Activated CD4-positive, alpha-beta memory T cell treated with anti-CD3 and anti-CD28 coated beads, Interleukin-2, amount 10 ng/mL, durations not matched to agents 7 days and 5 days (primary cell): Measurements from ENCODE around the gene SCYGR7. TPM values are rescaled to one million over a fixed set of nuclear protein-coding genes. Genes with fewer than 3 reads are reported as not detected.
"Not testable (repeated sequence)": the region's sequence is repeated elsewhere in the genome, so short reads cannot be mapped to it uniquely, and the experiment has no call there.

ENCODE experiments used
- CTCF ChIA-PET: fragments of 350-600 bp; sonication (Branson Sonifier 250); formaldehyde crosslinking; loops from one replicate; lab custom pipeline; 2021; ENCODE audit warnings: antibody characterized with exemption, inconsistent platforms; lab: Charles Lee
- POLR2A ChIA-PET: fragments of 350-600 bp; sonication (Branson Sonifier 250); formaldehyde crosslinking; loops from one replicate; lab custom pipeline; 2021; ENCODE audit warnings: antibody characterized with exemption; lab: Charles Lee
- DNase-seq: peaks from one replicate; pipeline ENCODE4 v3.0.0-alpha.2; 2020
- H3K27ac Mint-ChIP-seq: one replicate; pipeline ENCODE4 v1.8.0; 2021; ENCODE audit warnings: mild to moderate bottlenecking, mixed read lengths
- H3K27me3 Mint-ChIP-seq: one replicate; pipeline ENCODE4 v1.8.0; 2021; ENCODE audit warnings: mixed read lengths
- H3K36me3 Mint-ChIP-seq: one replicate; pipeline ENCODE4 v1.8.0; 2021; ENCODE audit warnings: low read depth, mixed read lengths
- H3K4me1 Mint-ChIP-seq: one replicate; pipeline ENCODE4 v1.8.0; 2021; ENCODE audit warnings: mixed read lengths
- H3K4me3 Mint-ChIP-seq: one replicate; pipeline ENCODE4 v1.8.0; 2021; ENCODE audit warnings: mild to moderate bottlenecking, mixed read lengths
- H3K9me3 Mint-ChIP-seq: one replicate; pipeline ENCODE4 v1.8.0; 2021; ENCODE audit warnings: mixed read lengths
- total RNA-seq, 2 experiments: library from RNA; stranded (reverse); gene quantifications; one replicate each; pipeline ENCODE4 v1.2.3, GENCODE V29; 2021

SCYGR7 gene
- total RNA-seq, 2 experiments from 2014 or later: not detected

DNA sequence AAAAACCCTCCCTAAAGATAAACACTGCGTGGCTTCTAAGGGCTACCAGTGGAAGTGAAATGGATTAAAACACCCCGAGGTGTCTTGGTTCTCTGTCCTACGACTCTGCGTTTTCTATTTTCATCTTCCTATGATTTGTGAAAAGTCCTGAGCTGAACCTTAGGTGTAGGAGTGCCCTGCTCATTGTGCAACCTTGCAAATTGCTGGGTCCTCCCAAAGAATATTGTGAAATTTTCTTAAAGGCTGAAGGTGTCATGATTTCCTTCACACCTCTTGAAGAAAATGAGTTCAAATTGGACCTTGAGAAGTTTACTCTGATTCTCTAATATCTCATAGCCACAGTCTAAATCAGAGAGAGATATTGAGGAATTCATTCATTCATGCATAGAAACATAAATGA is 8.5 kb upstream of the SCYGR7 start:
- CTCF ChIA-PET: no interaction called here
- Mint-ChIP-seq H3K36me3 (no peaks in the 10 kb centered on the region), H3K4me3 (no peak overlapping the region), H3K27ac (no peak overlapping the region), H3K9me3 (no peaks in the 10 kb centered on the region), H3K27me3 (peaks cover 11% of the 10 kb centered on the region), H3K4me1 (no peaks in the 10 kb centered on the region)
- POLR2A ChIA-PET: no interaction called here
- DNase-seq: no peak

GRCh38 chr2:227720680-227721079 is 7.5 kb upstream of the SCYGR7 start:
- Mint-ChIP-seq H3K4me1 (no peaks in the 10 kb centered on the region), H3K27ac (no peak overlapping the region), H3K36me3 (no peaks in the 10 kb centered on the region), H3K4me3 (no peak overlapping the region), H3K27me3 (peaks cover 11% of the 10 kb centered on the region), H3K9me3 (no peaks in the 10 kb centered on the region)
- no peak for DNase-seq
- CTCF ChIA-PET: no interaction called here
- POLR2A ChIA-PET: no interaction called here

DNA sequence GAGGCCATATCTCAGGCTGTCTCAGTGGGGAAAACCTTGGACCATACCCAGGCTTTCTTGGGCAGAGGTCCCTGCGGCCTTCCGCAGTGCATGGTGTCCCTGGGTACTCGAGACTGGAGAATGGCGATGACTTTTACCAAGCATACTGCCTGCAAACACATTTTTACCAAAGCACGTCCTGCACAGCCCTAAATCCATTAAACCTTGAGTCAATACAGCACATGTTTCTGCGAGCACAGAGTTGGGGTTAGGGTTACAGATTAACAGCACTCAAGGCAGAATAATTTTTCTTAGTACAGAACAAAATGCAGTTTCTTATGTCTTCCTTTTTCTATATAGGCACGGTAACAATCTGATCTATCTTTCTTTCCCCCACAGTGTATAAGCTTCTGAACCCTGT is 5.3 kb upstream of the SCYGR7 start:
- H3K27me3 Mint-ChIP-seq, H3K36me3 Mint-ChIP-seq, H3K9me3 Mint-ChIP-seq, H3K4me1 Mint-ChIP-seq, CTCF ChIA-PET, POLR2A ChIA-PET, H3K27ac Mint-ChIP-seq, DNase-seq, H3K4me3 Mint-ChIP-seq: not testable (repeated sequence)

- ChIA-PET CTCF (no interaction called here), POLR2A (no interaction called here)
- H3K27ac Mint-ChIP-seq: no peak within 1 kb of the TSS
- H3K27me3 Mint-ChIP-seq: peaks cover 2% of the 10 kb centered on the region
- H3K9me3 Mint-ChIP-seq: no peaks in the 10 kb centered on the region
- no peak for DNase-seq
- no peaks in the 10 kb centered on the region for H3K36me3 Mint-ChIP-seq
- no peak within 1 kb of the TSS for H3K4me3 Mint-ChIP-seq
- H3K4me1 Mint-ChIP-seq: no peaks in the 10 kb centered on the region
Measured at GRCh38 chr2:227724394-227725039, 3.6 kb upstream of the SCYGR7 start, which contains the start of gene SCYGR6. Gene SCYGR6, minus strand, starts transcription at chr2:227724757. Its CDS starts 0 bp downstream, at chr2:227724757.

DNA sequence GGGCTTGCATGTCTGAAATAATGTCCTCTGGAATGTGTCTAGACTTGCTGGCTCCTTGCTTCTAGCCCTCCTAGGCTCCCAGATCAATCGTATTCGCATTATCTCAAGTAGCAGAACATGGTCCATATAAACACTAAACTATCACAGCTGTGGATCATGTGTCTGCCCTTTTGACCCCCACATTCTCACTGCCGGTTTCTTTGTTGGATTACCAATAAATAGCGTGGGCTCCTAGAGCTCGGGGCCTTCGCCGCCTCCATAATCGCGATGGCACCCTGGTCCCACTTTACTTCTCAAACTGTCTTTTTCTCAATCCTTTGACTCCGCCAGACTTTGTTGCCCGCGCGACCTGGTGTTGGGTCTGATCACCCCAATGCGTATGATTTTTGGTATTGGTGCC is 11.2 kb downstream of the SCYGR7 start:
- Mint-ChIP-seq H3K36me3 (no peaks in the 10 kb centered on the region), H3K27me3 (peaks cover 2% of the 10 kb centered on the region), H3K4me3 (no peak overlapping the region), H3K9me3 (no peaks in the 10 kb centered on the region), H3K4me1 (no peaks in the 10 kb centered on the region), H3K27ac (no peak overlapping the region)
- CTCF ChIA-PET: interaction anchor here (2.1 kb wide), 1 partner anchor 26 kb away, joined by 7 read pairs; no protein-coding TSS in a partner anchor
- POLR2A ChIA-PET: no interaction called here
- DNase-seq: no peak

DNA sequence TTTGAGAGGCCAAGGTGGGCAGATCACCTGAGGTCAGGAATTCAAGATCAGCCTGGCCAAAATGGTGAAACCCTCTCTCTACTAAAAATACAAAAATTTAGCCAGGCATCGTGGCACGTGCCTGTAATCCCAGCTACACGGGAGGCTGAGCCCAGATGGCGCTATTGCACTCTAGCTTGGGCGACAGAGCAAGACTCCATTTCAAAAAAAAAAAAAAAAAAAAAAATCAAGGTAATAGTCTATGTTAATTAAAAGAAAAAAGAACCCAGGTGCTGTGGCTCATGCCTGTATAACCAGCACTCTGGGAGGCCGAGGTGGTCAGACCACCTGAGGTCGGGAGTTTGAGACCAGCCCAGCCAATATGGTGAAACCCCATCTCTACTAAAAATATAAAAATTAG is 12.6 kb downstream of the SCYGR7 start:
- CTCF ChIA-PET: interaction anchor here (0.6 to 1.2 kb wide), 6 partner anchors 20 to 276 kb away, joined by 3 to 4 read pairs (median 3); no protein-coding TSS in a partner anchor

GRCh38 chr2:227745594-227745993 is 17.5 kb downstream of the SCYGR7 start, which contains the start of gene SCYGR8:
Gene SCYGR8, plus strand, starts transcription at chr2:227745894. Its CDS starts 0 bp downstream, at chr2:227745894.
- ChIA-PET CTCF (interaction anchor here (1.3 kb wide), 1 partner anchor 20 kb away, joined by 3 read pairs; no protein-coding TSS in a partner anchor), POLR2A (no interaction called here)
- H3K4me1 Mint-ChIP-seq: no peaks in the 10 kb centered on the region
- H3K27ac Mint-ChIP-seq: no peak within 1 kb of the TSS
- no peaks in the 10 kb centered on the region for H3K36me3 Mint-ChIP-seq
- peaks cover 3% of the 10 kb centered on the region for H3K27me3 Mint-ChIP-seq
- no peak for DNase-seq
- H3K4me3 Mint-ChIP-seq: no peak within 1 kb of the TSS
- no peaks in the 10 kb centered on the region for H3K9me3 Mint-ChIP-seq

More for the DNA sequence above, 12.6 kb downstream of the SCYGR7 start:
- H3K36me3 Mint-ChIP-seq, DNase-seq, H3K4me3 Mint-ChIP-seq, H3K4me1 Mint-ChIP-seq, H3K27me3 Mint-ChIP-seq, H3K27ac Mint-ChIP-seq, H3K9me3 Mint-ChIP-seq, POLR2A ChIA-PET: not testable (repeated sequence)

DNA sequence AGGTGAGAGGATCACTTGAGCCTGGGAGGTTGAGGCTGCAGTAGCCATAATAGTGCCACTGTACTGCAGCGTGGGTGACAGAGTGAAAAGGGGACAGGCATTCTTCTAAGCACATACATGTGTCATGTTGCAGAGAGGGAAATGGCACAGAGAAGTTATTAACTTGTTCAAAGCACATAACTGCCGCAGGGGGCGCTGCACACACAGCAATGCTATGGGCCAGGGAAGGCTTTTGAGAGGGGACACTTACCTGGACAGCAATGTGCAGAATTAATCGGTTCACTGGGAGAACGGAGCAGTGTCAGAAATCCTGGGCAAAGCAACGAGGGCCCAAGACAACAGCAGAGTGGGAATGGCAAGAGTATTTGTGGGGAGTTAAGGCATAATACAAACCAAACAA is 19.9 kb downstream of the SCYGR7 start:
- Mint-ChIP-seq H3K4me3 (no peak overlapping the region), H3K9me3 (no peaks in the 10 kb centered on the region), H3K27me3 (peaks cover 3% of the 10 kb centered on the region), H3K36me3 (no peaks in the 10 kb centered on the region), H3K4me1 (no peaks in the 10 kb centered on the region), H3K27ac (no peak overlapping the region)
- CTCF ChIA-PET: no interaction called here
- POLR2A ChIA-PET: no interaction called here
- no peak for DNase-seq

DNA sequence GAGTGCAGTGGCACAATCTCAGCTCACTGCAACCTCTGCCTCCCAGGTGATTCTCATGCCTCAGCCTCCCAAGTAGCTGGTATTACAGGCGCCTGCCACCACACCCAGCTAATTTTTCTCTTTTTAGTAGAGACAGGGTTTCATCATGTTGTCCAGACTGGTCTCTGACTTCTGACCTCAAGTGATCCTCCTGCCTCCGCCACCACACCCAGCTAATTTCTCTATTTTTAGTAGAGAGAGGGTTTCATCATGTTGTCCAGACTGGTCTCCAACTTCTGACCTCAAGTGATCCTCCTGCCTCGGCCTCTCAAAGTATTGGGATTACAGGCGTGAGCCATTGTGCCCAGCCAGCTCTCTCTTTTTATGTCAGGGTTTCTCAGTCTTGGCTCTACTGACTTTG is 28.1 kb downstream of the SCYGR7 start:
- H3K27ac Mint-ChIP-seq, H3K4me1 Mint-ChIP-seq, H3K4me3 Mint-ChIP-seq, H3K9me3 Mint-ChIP-seq, H3K27me3 Mint-ChIP-seq, POLR2A ChIA-PET, DNase-seq, H3K36me3 Mint-ChIP-seq: not testable (repeated sequence)
- CTCF ChIA-PET: interaction anchor here (0.7 to 3.1 kb wide), 4 partner anchors 8 to 18 kb away, joined by 3 to 11 read pairs (median 4); no protein-coding TSS in a partner anchor

DNA sequence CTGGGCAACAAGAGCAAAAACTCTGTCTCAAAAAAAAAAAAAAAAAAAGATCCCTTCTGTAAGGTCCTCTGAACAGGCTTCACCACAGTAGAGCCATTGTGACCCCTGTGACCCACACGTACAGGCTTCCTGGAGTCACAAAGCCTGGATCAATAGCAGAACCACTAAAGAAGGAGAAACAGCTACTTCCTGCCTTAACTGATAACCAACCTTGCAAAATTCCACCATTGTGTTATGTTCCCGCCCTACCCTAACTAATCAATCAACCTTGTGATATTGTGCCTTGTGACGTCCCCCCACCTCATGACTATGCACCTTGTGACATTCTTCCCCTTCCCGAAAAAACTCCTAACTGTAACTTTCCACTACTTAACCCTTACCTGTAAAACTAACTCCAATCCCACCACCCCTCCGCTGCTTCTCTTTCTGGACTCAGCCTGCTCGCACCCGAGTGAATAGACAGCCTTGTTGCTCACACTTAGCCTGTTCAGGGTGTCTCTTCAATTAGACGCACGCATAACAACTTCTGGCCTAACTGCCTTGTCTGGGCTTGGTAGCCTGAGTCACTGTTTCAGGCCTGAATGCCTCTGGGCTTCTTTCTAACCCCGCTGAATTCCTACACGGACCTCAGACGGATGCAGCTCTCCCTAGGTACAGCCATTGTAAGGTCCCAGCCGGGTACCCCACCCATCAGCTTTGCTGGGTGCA is 31.4 kb downstream of the SCYGR7 start:
- Mint-ChIP-seq H3K9me3 (no peaks in the 10 kb centered on the region), H3K27ac (no peak overlapping the region), H3K36me3 (no peaks in the 10 kb centered on the region), H3K27me3 (peaks cover 2% of the 10 kb centered on the region), H3K4me3 (no peak overlapping the region), H3K4me1 (no peaks in the 10 kb centered on the region)
- CTCF ChIA-PET: interaction anchor here (1.0 kb wide), 1 partner anchor 103 kb away, joined by 4 read pairs; no protein-coding TSS in a partner anchor
- DNase-seq: no peak
- POLR2A ChIA-PET: no interaction called here

- CTCF ChIA-PET: no interaction called here
- peaks cover 2% of the 10 kb centered on the region for H3K27me3 Mint-ChIP-seq
- H3K27ac Mint-ChIP-seq: no peak overlapping the region
- no peak overlapping the region for H3K4me3 Mint-ChIP-seq
- POLR2A ChIA-PET: no interaction called here
- no peaks in the 10 kb centered on the region for H3K36me3 Mint-ChIP-seq
- no peaks in the 10 kb centered on the region for H3K4me1 Mint-ChIP-seq
- no peaks in the 10 kb centered on the region for H3K9me3 Mint-ChIP-seq
- DNase-seq: no peak
Measured at GRCh38 chr2:227761740-227762476, 33.8 kb downstream of the SCYGR7 start.

- no peak overlapping the region for H3K4me3 Mint-ChIP-seq
- ChIA-PET CTCF (interaction anchor here (0.6 to 3.8 kb wide), 30 partner anchors 8 to 636 kb away, joined by 3 to 43 read pairs (median 4); no protein-coding TSS in a partner anchor), POLR2A (no interaction called here)
- H3K9me3 Mint-ChIP-seq: no peaks in the 10 kb centered on the region
- H3K27ac Mint-ChIP-seq: no peak overlapping the region
- no peak for DNase-seq
- no peaks in the 10 kb centered on the region for H3K36me3 Mint-ChIP-seq
- H3K27me3 Mint-ChIP-seq: peaks cover 2% of the 10 kb centered on the region
- H3K4me1 Mint-ChIP-seq: no peaks in the 10 kb centered on the region
Measured at GRCh38 chr2:227765788-227766372, 37.7 kb downstream of the SCYGR7 start.
